ENCODE measurements around the gene PKP4.

The PKP4 gene

DNA sequence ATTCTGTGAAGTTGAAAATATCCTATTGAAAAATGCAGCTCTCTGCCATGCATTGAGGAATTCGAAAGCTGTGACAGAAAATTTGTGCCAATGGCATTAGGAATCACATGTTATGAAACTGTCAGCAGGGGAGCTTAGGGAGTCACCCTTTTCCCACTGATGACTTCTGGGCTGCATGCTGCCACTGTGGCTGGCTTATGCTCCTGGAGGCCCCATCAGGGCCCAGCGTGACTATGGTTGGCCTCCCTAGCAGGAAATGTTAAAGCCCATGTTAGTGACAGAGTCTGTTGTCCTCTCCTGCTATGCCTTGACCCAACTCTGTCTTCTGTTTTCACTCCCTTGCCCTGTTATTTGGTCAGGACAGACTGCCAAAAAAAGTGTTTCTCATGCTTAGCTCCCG, 198.9 kb downstream of the PKP4 start:
- DNase-seq (ENCODE audit: extremely low spot score): no peak
- POLR2A ChIA-PET: no interaction called here
- CTCF ChIA-PET: interaction anchor here (0.5 to 1.0 kb wide), 2 partner anchors 90 to 1036 kb away, joined by 3 read pairs; no protein-coding TSS in a partner anchor
- no peak for TF ChIP-seq ELF4 (IDR thresholded peaks at IDR 0.05)

DNA sequence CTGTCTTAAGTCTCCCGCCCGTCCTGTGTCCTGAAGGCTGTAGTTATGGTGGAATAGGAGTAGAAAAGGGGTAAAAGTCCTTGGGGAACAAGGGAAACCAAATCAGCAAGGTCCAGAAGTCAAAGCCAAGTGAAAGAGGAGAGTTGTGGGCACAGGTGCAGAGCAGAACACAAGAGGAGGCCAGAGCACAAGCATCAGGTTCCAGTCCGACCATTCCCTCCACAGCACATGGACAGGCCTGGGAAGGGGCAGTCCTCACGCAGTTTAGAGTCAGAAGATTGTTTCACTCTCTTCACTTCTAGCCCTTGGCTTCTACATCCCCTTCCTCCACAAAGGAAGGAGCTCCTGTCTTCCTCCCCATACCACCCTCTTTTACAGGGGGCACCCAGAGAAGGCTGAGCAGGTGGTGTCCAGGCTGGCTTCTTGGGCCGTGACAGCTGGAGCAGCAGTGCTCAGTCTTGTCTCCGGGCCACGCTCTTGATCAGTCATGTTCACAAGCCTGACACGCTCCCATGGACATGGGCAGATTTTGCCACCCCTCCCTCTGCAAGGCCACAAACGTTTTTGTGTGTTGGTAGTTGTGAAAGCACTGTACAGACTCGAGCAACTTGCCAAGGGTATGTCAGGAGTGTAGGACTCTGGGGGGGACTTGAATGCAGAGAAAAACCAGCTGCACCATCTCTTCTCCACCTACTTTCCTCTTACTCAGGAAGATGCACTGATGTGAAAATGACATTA, 199.9 kb downstream of the PKP4 start:
- DNase-seq (ENCODE audit: extremely low spot score): no peak
- TF ChIP-seq, protein P1, sequence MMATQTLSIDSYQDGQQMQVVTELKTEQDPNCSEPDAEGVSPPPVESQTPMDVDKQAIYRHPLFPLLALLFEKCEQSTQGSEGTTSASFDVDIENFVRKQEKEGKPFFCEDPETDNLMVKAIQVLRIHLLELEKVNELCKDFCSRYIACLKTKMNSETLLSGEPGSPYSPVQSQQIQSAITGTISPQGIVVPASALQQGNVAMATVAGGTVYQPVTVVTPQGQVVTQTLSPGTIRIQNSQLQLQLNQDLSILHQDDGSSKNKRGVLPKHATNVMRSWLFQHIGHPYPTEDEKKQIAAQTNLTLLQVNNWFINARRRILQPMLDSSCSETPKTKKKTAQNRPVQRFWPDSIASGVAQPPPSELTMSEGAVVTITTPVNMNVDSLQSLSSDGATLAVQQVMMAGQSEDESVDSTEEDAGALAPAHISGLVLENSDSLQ (IDR thresholded peaks at IDR 0.05): no peak
- TF ChIP-seq FOXM1 (IDR thresholded peaks at IDR 0.05; ENCODE audit: borderline replicate concordance) (no peak), CTBP1 (IDR thresholded peaks at IDR 0.05; ENCODE audit: borderline replicate concordance) (no peak), ELF4 (IDR thresholded peaks at IDR 0.05) (no peak), HDGF (IDR thresholded peaks at IDR 0.05; ENCODE audit: borderline replicate concordance) (no peak), BHLHE40 (IDR thresholded peaks at IDR 0.05; ENCODE audit: borderline replicate concordance) (no peak), NFRKB (IDR thresholded peaks at IDR 0.05) (no peak), L3MBTL2 (conservative IDR thresholded peaks at IDR 0.05) (no peak), SUZ12 (IDR thresholded peaks at IDR 0.05) (no peak), ZNF384 (IDR thresholded peaks at IDR 0.05) (no peak), FOXA1 (IDR thresholded peaks at IDR 0.05) (no peak), SP1 (IDR thresholded peaks at IDR 0.05) (no peak), TARDBP (IDR thresholded peaks at IDR 0.05) (no peak), FOXK2 (IDR thresholded peaks at IDR 0.05) (no peak)
- CTCF ChIA-PET: interaction anchor here (0.5 kb wide), 1 partner anchor 1037 kb away, joined by 3 read pairs; no protein-coding TSS in a partner anchor
- POLR2A ChIA-PET: no interaction called here

DNA sequence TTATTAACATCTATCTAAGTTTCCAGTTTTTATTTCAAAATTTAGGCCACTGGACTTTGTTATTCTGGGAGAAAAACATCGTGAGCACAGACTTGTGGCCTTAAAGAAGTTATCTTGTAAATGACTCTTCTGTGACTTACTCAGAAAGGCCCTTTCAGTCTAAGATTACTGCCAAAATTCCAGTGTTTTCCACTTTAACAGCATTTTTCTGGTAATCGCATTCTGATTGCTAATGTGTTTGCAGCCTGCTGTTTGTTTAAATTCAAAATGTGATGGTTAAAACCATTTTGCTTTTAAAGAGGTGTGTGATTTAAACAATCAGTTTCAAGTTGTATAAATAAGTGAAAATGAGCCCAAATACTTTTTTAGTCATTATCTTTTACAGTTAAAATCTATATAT, 201.6 kb downstream of the PKP4 start:
- DNase-seq (ENCODE audit: extremely low spot score): no peak
- POLR2A ChIA-PET: no interaction called here
- CTCF ChIA-PET: no interaction called here
- no peak for TF ChIP-seq ZNF384 (IDR thresholded peaks at IDR 0.05)
- TF ChIP-seq, protein P1 (IDR thresholded peaks at IDR 0.05): no peak
- no peak for TF ChIP-seq HDGF (IDR thresholded peaks at IDR 0.05; ENCODE audit: borderline replicate concordance)
- no peak for TF ChIP-seq BHLHE40 (IDR thresholded peaks at IDR 0.05; ENCODE audit: borderline replicate concordance)
- TF ChIP-seq CTBP1 (IDR thresholded peaks at IDR 0.05; ENCODE audit: borderline replicate concordance): no peak
- no peak for TF ChIP-seq L3MBTL2 (conservative IDR thresholded peaks at IDR 0.05)
- TF ChIP-seq LEF1 (IDR thresholded peaks at IDR 0.05; ENCODE audit: borderline replicate concordance): no peak
- TF ChIP-seq ELF4 (IDR thresholded peaks at IDR 0.05): no peak
- TF ChIP-seq SP1 (IDR thresholded peaks at IDR 0.05): no peak
- TF ChIP-seq NFRKB (IDR thresholded peaks at IDR 0.05): no peak
- TF ChIP-seq FOXK2 (IDR thresholded peaks at IDR 0.05): no peak
- TF ChIP-seq SUZ12 (IDR thresholded peaks at IDR 0.05): no peak
- TF ChIP-seq TARDBP (IDR thresholded peaks at IDR 0.05): no peak
- no peak for TF ChIP-seq ARNT (IDR thresholded peaks at IDR 0.05)
- no peak for TF ChIP-seq FOXA1 (IDR thresholded peaks at IDR 0.05)
- TF ChIP-seq FOXM1 (IDR thresholded peaks at IDR 0.05; ENCODE audit: borderline replicate concordance): no peak

DNA sequence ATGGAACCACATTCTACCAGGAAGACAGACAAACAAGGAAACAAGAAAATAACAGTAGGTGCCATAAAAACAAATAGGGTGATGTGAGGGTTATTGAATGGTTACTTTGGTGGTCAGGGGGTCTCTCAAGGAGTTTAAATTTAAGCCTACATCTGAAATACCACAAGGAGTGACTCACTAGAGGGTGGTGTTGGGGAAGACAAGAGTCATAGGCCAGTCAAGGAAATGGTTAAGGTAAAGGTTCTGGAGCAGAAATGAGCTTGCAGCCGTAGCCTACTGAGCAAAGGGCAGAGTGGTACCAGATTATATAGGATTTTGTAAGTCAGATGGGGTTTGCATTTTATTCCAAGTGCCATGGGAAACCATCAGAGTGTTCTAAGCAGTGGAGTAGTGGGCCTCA, 202.7 kb downstream of the PKP4 start:
- DNase-seq (ENCODE audit: extremely low spot score): no peak
- TF ChIP-seq SUZ12 (IDR thresholded peaks at IDR 0.05) (no peak), HDGF (IDR thresholded peaks at IDR 0.05; ENCODE audit: borderline replicate concordance) (no peak), TARDBP (IDR thresholded peaks at IDR 0.05) (no peak), FOXA1 (IDR thresholded peaks at IDR 0.05) (no peak), CTBP1 (IDR thresholded peaks at IDR 0.05; ENCODE audit: borderline replicate concordance) (no peak), BHLHE40 (IDR thresholded peaks at IDR 0.05; ENCODE audit: borderline replicate concordance) (no peak), L3MBTL2 (conservative IDR thresholded peaks at IDR 0.05) (no peak), SP1 (IDR thresholded peaks at IDR 0.05) (no peak), FOXM1 (IDR thresholded peaks at IDR 0.05; ENCODE audit: borderline replicate concordance) (no peak), NFRKB (IDR thresholded peaks at IDR 0.05) (no peak), FOXK2 (IDR thresholded peaks at IDR 0.05) (no peak), ELF4 (IDR thresholded peaks at IDR 0.05) (no peak), LEF1 (IDR thresholded peaks at IDR 0.05; ENCODE audit: borderline replicate concordance) (no peak), ARNT (IDR thresholded peaks at IDR 0.05) (no peak), ZNF384 (IDR thresholded peaks at IDR 0.05) (no peak)
- TF ChIP-seq, protein P1 (IDR thresholded peaks at IDR 0.05): no peak
- CTCF ChIA-PET: no interaction called here
- POLR2A ChIA-PET: no interaction called here

DNA sequence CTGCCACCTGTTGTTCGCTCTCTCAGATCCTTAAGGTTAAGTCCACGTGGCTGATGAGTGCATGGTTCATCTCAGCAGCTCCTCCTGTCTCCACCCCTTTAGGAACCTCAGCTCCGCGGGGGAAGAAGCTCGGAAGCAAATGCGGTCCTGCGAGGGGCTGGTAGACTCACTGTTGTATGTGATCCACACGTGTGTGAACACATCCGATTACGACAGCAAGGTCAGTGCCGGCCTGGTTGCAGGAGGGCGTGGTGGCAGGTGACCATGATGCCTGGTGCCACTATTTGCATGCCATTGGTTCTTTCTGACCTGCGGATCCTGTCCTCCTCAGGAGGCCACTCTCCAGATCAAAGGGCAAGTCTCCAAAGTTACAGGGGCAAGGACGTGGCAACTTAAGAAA, 204.5 kb downstream of the PKP4 start:
- no peak for DNase-seq (ENCODE audit: extremely low spot score)
- TF ChIP-seq, protein P1 (IDR thresholded peaks at IDR 0.05): no peak
- TF ChIP-seq ELF4 (IDR thresholded peaks at IDR 0.05): no peak
- no peak for TF ChIP-seq TARDBP (IDR thresholded peaks at IDR 0.05)
- ChIA-PET POLR2A (no interaction called here), CTCF (no interaction called here)

DNA sequence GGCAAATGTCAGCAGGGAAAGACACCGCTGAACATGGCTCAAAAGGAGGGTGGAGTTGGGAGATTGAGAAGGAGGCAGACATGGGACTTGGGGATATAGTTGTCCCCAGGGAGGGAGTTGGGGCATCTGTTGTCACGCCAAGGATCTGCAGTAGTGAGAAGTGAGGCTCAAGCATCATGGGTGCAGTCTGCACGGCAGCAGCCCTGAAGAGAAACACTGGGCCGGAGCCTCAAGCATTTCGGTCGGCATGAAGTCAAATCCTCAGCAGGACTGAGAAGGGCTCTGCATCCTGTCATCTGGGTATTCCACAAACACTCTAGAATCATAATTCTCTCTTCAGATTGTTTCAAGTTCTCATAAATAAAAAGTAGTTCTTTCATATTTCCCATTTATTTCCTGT, 205.7 kb downstream of the PKP4 start:
- CTCF ChIA-PET: no interaction called here
- DNase-seq (ENCODE audit: extremely low spot score): no peak
- POLR2A ChIA-PET: no interaction called here
- no peak for TF ChIP-seq L3MBTL2 (conservative IDR thresholded peaks at IDR 0.05)
- TF ChIP-seq HDGF (IDR thresholded peaks at IDR 0.05; ENCODE audit: borderline replicate concordance): no peak
- TF ChIP-seq BHLHE40 (IDR thresholded peaks at IDR 0.05; ENCODE audit: borderline replicate concordance): no peak
- TF ChIP-seq SP1 (IDR thresholded peaks at IDR 0.05): no peak
- TF ChIP-seq NFRKB (IDR thresholded peaks at IDR 0.05): no peak
- no peak for TF ChIP-seq FOXM1 (IDR thresholded peaks at IDR 0.05; ENCODE audit: borderline replicate concordance)
- TF ChIP-seq SUZ12 (IDR thresholded peaks at IDR 0.05): no peak
- TF ChIP-seq ZNF384 (IDR thresholded peaks at IDR 0.05): no peak
- no peak for TF ChIP-seq CTBP1 (IDR thresholded peaks at IDR 0.05; ENCODE audit: borderline replicate concordance)
- TF ChIP-seq FOXA1 (IDR thresholded peaks at IDR 0.05): no peak
- TF ChIP-seq LEF1 (IDR thresholded peaks at IDR 0.05; ENCODE audit: borderline replicate concordance): no peak
- TF ChIP-seq ELF4 (IDR thresholded peaks at IDR 0.05): no peak
- TF ChIP-seq ARNT (IDR thresholded peaks at IDR 0.05): no peak
- TF ChIP-seq, protein P1 (IDR thresholded peaks at IDR 0.05): no peak
- TF ChIP-seq FOXK2 (IDR thresholded peaks at IDR 0.05): no peak
- TF ChIP-seq TARDBP (IDR thresholded peaks at IDR 0.05): no peak
